Sigmoid colon (tissue), 7 donors: ENCODE results near the gene MT1X. TPM values are rescaled to one million over a fixed set of nuclear protein-coding genes. Genes with fewer than 3 reads are reported as not detected.
A peak's percentile ranks its signal among the peaks of the same experiment; 100 is the strongest.
"Not testable (repeated sequence)": the region's sequence is repeated elsewhere in the genome, so short reads cannot be mapped to it uniquely, and the experiment has no call there.

Experiments
- DNase-seq: peaks from one replicate; pipeline ENCODE4 v3.0.0-alpha.2; 2019
- H3K27ac ChIP-seq, 4 donors: fragments of 200-600 bp; sonication (generic); one replicate each; pipeline ENCODE4 v1.5.1; 2016 to 2019; ENCODE audit warnings: mild to moderate bottlenecking in 1 of 4
- H3K27me3 ChIP-seq, 3 donors: fragments of 200-600 bp; sonication (generic); one replicate each; pipeline ENCODE4 v1.5.1; 2019; ENCODE audit warnings: mild to moderate bottlenecking in 1 of 3
- H3K36me3 ChIP-seq, 4 donors: fragments of 200-600 bp; sonication (generic); one replicate each; pipeline ENCODE4 v1.5.1; 2016 to 2019
- H3K4me1 ChIP-seq, 4 donors: fragments of 200-600 bp; sonication (generic); one replicate each; pipeline ENCODE4 v1.5.1; 2017 to 2019
- H3K4me3 ChIP-seq, 4 donors: fragments of 200-600 bp; sonication (generic); one replicate each; pipeline ENCODE4 v1.5.1; 2017 to 2019; ENCODE audit warnings: mild to moderate bottlenecking in 2 of 4, moderate library complexity in 1 of 4
- H3K9me3 ChIP-seq, 4 donors: fragments of 200-600 bp in 3 of 4; sonication (generic) in 3 of 4; one replicate each; pipeline versions ENCODE4 v1.5.1 to v1.6.1; 2013 to 2019
- CTCF ChIP-seq, 4 experiments: fragments of 450-650 bp in 3 of 4; fragments of 200-600 bp in 1 of 4; IDR thresholded peaks; one replicate each; pipeline ENCODE4 v1.5.1; 2016 to 2019; ENCODE audit warnings: antibody characterized with exemption in 4 of 4, mild to moderate bottlenecking in 3 of 4, moderate library complexity in 2 of 4
- EP300 ChIP-seq, 4 donors: sonication (generic); formaldehyde crosslinking; IDR thresholded peaks; one replicate each; pipeline ENCODE4 v1.6.1; 2017; ENCODE audit warnings: antibody characterized with exemption in 4 of 4
- POLR2A ChIP-seq, 2 donors: fragments of 450-650 bp; IDR thresholded peaks; one replicate each; pipeline ENCODE4 v1.6.1; 2016; ENCODE audit warnings: antibody characterized with exemption in 2 of 2, mild to moderate bottlenecking in 2 of 2, moderate library complexity in 2 of 2
- POLR2AphosphoS5 ChIP-seq, 4 donors: sonication (generic); formaldehyde crosslinking; IDR thresholded peaks; one replicate each; pipeline ENCODE4 v1.6.1; 2017; ENCODE audit warnings: antibody characterized with exemption in 4 of 4
- WGBS, 2 donors: extraction: QIAGEN DNeasy Blood & Tissue Kit; methylation state at CpG; one replicate each; pipeline ENCODE4 v1.1.7; 2013; 5-methylcytosine and 5-hydroxymethylcytosine counted together
- intact Hi-C: fragments of 100-400 bp; cut with DNase I; formaldehyde crosslinking; loops from one replicate; pipeline ENCODE4 v1.15.1; 2023
- polyA plus RNA-seq, 3 donors: library from polyadenylated mRNA; stranded (reverse); fragments of 200-250 nt; gene quantifications; one replicate each; pipeline ENCODE4 v1.2.3, GENCODE V29; 2013
- total RNA-seq, 4 donors: library from RNA; depleted of rRNA; stranded (reverse); fragments of >200 nt; gene quantifications; one replicate each; pipeline ENCODE4 v1.1.0, GENCODE V29; 2016
- donor health status: healthy with polysubstance abuse.
- donor health status: Bipolar disorder and iron deficiency.
- donor health status: healthy.

The MT1X gene
- total and polyA plus RNA-seq, 7 donors = 90.3 to 1,592 (median 414) TPM

GRCh38 chr16:56667581-56668571, 14.4 kb upstream of the MT1X start, which contains the start of gene MT1G:
Gene MT1G, minus strand, starts transcription at chr16:56668065. Its CDS starts 72 bp downstream, at chr16:56667993.
- Histone ChIP-seq H3K36me3 (no peaks in the 10 kb centered on the region), H3K27ac (no peak within 1 kb of the TSS), H3K4me3 (peak within 1 kb of the TSS in 2 of 4 donors; percentile 9 to 15), H3K4me1 (peaks cover 0 to 21% (median 15%) of the 10 kb centered on the region in 4 donors), H3K9me3 (no peaks in the 10 kb centered on the region), H3K27me3 (peaks cover 12 to 99% (median 75%) of the 10 kb centered on the region in 3 donors)
- peak; percentile 80 for DNase-seq
- 9 to 10% methylated on average over 46 of the region's 46 CpGs for WGBS, 2 donors
- intact Hi-C loops = no loop called here
- TF ChIP-seq POLR2A (IDR thresholded peaks at IDR 0.05) (peak in 1 of 2 donors; percentile 38), EP300 (IDR thresholded peaks at IDR 0.05) (no peak), CTCF (IDR thresholded peaks at IDR 0.05) (no peak), POLR2AphosphoS5 (IDR thresholded peaks at IDR 0.05) (peak in 3 of 4 donors; percentile 34 to 44 (median 38))

GRCh38 chr16:56669005-56669839, 13.0 kb upstream of the MT1X start, which contains the start of gene MT1H:
Gene MT1H, plus strand, starts transcription at chr16:56669814. Its CDS starts 71 bp downstream, at chr16:56669885.
- peaks cover 8 to 99% (median 65%) of the 10 kb centered on the region in 3 donors for H3K27me3 ChIP-seq
- no peak within 1 kb of the TSS for H3K4me3 ChIP-seq
- no peaks in the 10 kb centered on the region for H3K9me3 ChIP-seq
- no peak within 1 kb of the TSS for H3K27ac ChIP-seq
- peaks cover 0 to 17% (median 11%) of the 10 kb centered on the region in 4 donors for H3K4me1 ChIP-seq
- intact Hi-C loops = no loop called here
- 12 to 13% methylated on average over 38 of the region's 38 CpGs for WGBS, 2 donors
- TF ChIP-seq CTCF (IDR thresholded peaks at IDR 0.05) = no peak
- TF ChIP-seq EP300 (IDR thresholded peaks at IDR 0.05) = no peak
- no peak for TF ChIP-seq POLR2AphosphoS5 (IDR thresholded peaks at IDR 0.05)
- no peak for TF ChIP-seq POLR2A (IDR thresholded peaks at IDR 0.05)
- H3K36me3 ChIP-seq = no peaks in the 10 kb centered on the region
- DNase-seq = no peak

- TF ChIP-seq EP300 (IDR thresholded peaks at IDR 0.05) (no peak), POLR2A (IDR thresholded peaks at IDR 0.05) (no peak), POLR2AphosphoS5 (IDR thresholded peaks at IDR 0.05) (no peak), CTCF (IDR thresholded peaks at IDR 0.05) (no peak)
Measured at GRCh38 chr16:56669840-56670619, 12.2 kb upstream of the MT1X start.

GRCh38 chr16:56670620-56670934, 11.7 kb upstream of the MT1X start:
- Histone ChIP-seq H3K27me3 (peaks cover 6 to 99% (median 61%) of the 10 kb centered on the region in 3 donors), H3K9me3 (no peaks in the 10 kb centered on the region), H3K4me3 (no peak overlapping the region), H3K4me1 (peaks cover 0 to 19% (median 13%) of the 10 kb centered on the region in 4 donors), H3K36me3 (no peaks in the 10 kb centered on the region), H3K27ac (no peak overlapping the region)
- intact Hi-C loops = no loop called here
- DNase-seq = no peak
- WGBS, 2 donors = 58 to 89% methylated on average over 2 of the region's 2 CpGs
- TF ChIP-seq EP300 (IDR thresholded peaks at IDR 0.05) (no peak), POLR2AphosphoS5 (IDR thresholded peaks at IDR 0.05) (no peak), CTCF (IDR thresholded peaks at IDR 0.05) (no peak), POLR2A (IDR thresholded peaks at IDR 0.05) (no peak)

More at GRCh38 chr16:56669840-56670619, 12.2 kb upstream of the MT1X start:
- DNase-seq = no peak
- peaks cover 0 to 17% (median 11%) of the 10 kb centered on the region in 4 donors for H3K4me1 ChIP-seq
- H3K9me3 ChIP-seq = no peaks in the 10 kb centered on the region
- H3K36me3 ChIP-seq = no peaks in the 10 kb centered on the region
- no peak overlapping the region for H3K4me3 ChIP-seq
- intact Hi-C loops = no loop called here
- H3K27ac ChIP-seq = no peak overlapping the region
- 19 to 38% methylated on average over 19 of the region's 19 CpGs for WGBS, 2 donors
- H3K27me3 ChIP-seq = peaks cover 4 to 99% (median 60%) of the 10 kb centered on the region in 3 donors

GRCh38 chr16:56671691-56672090, 10.6 kb upstream of the MT1X start:
- 75 to 88% methylated on average over 2 of the region's 2 CpGs for WGBS, 2 donors
- intact Hi-C loops, DNase-seq, H3K9me3 ChIP-seq, H3K27ac ChIP-seq, H3K36me3 ChIP-seq, H3K4me3 ChIP-seq: not testable (repeated sequence)
- peaks cover 9 to 99% (median 63%) of the 10 kb centered on the region in 3 donors for H3K27me3 ChIP-seq
- peaks cover 0 to 26% (median 21%) of the 10 kb centered on the region in 4 donors for H3K4me1 ChIP-seq

GRCh38 chr16:56672171-56672570, 10.1 kb upstream of the MT1X start:
- peaks cover 0 to 26% (median 21%) of the 10 kb centered on the region in 4 donors for H3K4me1 ChIP-seq
- DNase-seq, H3K36me3 ChIP-seq, H3K27ac ChIP-seq, H3K9me3 ChIP-seq, H3K4me3 ChIP-seq, intact Hi-C loops: not testable (repeated sequence)
- peaks cover 9 to 99% (median 61%) of the 10 kb centered on the region in 3 donors for H3K27me3 ChIP-seq
- WGBS, 2 donors = 76 to 88% methylated on average over 3 of the region's 3 CpGs
